SK-N-SH (cell line): ENCODE data around the gene A2M.

Source experiments
- CTCF ChIP-seq: fragments of 200-600 bp; sonication (generic); IDR thresholded peaks from 2 replicates; pipeline ENCODE4 v1.6.1; 2017; ENCODE audit warnings: antibody characterized with exemption, mild to moderate bottlenecking, moderate library complexity
- EZH2phosphoT487 ChIP-seq: fragments of 200-600 bp; sonication (generic); IDR thresholded peaks from 2 replicates; pipeline ENCODE4 v1.6.1; 2017; ENCODE audit warnings: low read depth, mixed run types, mild to moderate bottlenecking, antibody characterized with exemption, moderate library complexity, borderline replicate concordance
- MXI1 ChIP-seq: IDR thresholded peaks from 2 replicates; pipeline ENCODE4 v1.6.1; 2012; ENCODE audit warnings: mild to moderate bottlenecking, low read depth, low read length, improper control_type of control experiment

GRCh38 chr12:9079082-9079481, 36.6 kb downstream of the A2M start:
- TF ChIP-seq EZH2phosphoT487 (no peak), MXI1 (no peak), CTCF (no peak)
